HG02798 (cell line): ENCODE data around the gene GPR32.
"Not testable (repeated sequence)": the region's sequence is repeated elsewhere in the genome, so short reads cannot be mapped to it uniquely, and the experiment has no call there.

Experiments used
- ATAC-seq: cut with Tn5 transposase; IDR thresholded peaks from one replicate; pipeline ENCODE4 v1.9.1; 2021; ENCODE audit warnings: mild to moderate bottlenecking; ENCODE audit not compliant: unreplicated experiment, poor library complexity

Gene GPR32

GRCh38 chr19:50770164-50770563 is at the start of gene GPR32:
Gene GPR32, plus strand, starts transcription at chr19:50770464. Its CDS starts 137 bp downstream, at chr19:50770601.
- not testable (repeated sequence) for ATAC-seq

- ATAC-seq, result no peak
Observed at GRCh38 chr19:50720921-50721381, 49.3 kb upstream of the GPR32 start.

- ATAC-seq, result no peak
Observed at GRCh38 chr19:50721441-50722137, 48.7 kb upstream of the GPR32 start.

GRCh38 chr19:50722201-50723013 is 47.9 kb upstream of the GPR32 start:
- no peak for ATAC-seq

GRCh38 chr19:50723069-50723468 is 47.2 kb upstream of the GPR32 start, which contains the start of gene CLEC11A:
Gene CLEC11A, plus strand, starts transcription at chr19:50723364. Its CDS starts 162 bp downstream, at chr19:50723526.
- no peak for ATAC-seq

GRCh38 chr19:50723735-50724521 is 46.3 kb upstream of the GPR32 start:
- ATAC-seq, result no peak

GRCh38 chr19:50724522-50725217 is 45.6 kb upstream of the GPR32 start:
- ATAC-seq, result peak; percentile 83

- ATAC-seq, result no peak
Observed at GRCh38 chr19:50725218-50725910, 44.9 kb upstream of the GPR32 start.

GRCh38 chr19:50725911-50726230 is 44.4 kb upstream of the GPR32 start:
- ATAC-seq, result no peak

- no peak for ATAC-seq
Observed at GRCh38 chr19:50728084-50728737, 42.1 kb upstream of the GPR32 start.

- no peak for ATAC-seq
Observed at GRCh38 chr19:50729894-50730293, 40.4 kb upstream of the GPR32 start.

- no peak for ATAC-seq
Observed at GRCh38 chr19:50735869-50736268, 34.4 kb upstream of the GPR32 start.

GRCh38 chr19:50736338-50736737 is 33.9 kb upstream of the GPR32 start:
- ATAC-seq, result no peak

- ATAC-seq, result no peak
Observed at GRCh38 chr19:50739132-50739913, 30.9 kb upstream of the GPR32 start.

GRCh38 chr19:50739914-50740426 is 30.3 kb upstream of the GPR32 start:
- ATAC-seq, result no peak

- no peak for ATAC-seq
Observed at GRCh38 chr19:50741179-50741933, 28.9 kb upstream of the GPR32 start.

- ATAC-seq, result no peak
Observed at GRCh38 chr19:50743537-50743936, 26.7 kb upstream of the GPR32 start.
